ENCODE results near the gene PPP1R7.
A peak's percentile ranks its signal among the peaks of the same experiment; 100 is the strongest.
"Not testable (repeated sequence)": the region's sequence is repeated elsewhere in the genome, so short reads cannot be mapped to it uniquely, and the experiment has no call there.

The PPP1R7 gene

GRCh38 chr2:241149925-241150659 is at the start of gene PPP1R7:
PPP1R7 (plus strand) TSS chr2:241150467; CDS start chr2:241150496, 29 bp downstream.
- peak; percentile 60 to 96 (median 92) for DNase-seq

GRCh38 chr2:241102239-241102803 is 47.9 kb upstream of the PPP1R7 start, which contains the start of gene MTERF4:
MTERF4 (minus strand) TSS chr2:241102287; CDS start chr2:241102273, 14 bp downstream.
- peak; percentile 22 to 86 (median 78) for DNase-seq

GRCh38 chr2:241103176-241103595 is 47.1 kb upstream of the PPP1R7 start:
- DNase-seq: no peak

- DNase-seq: not testable (repeated sequence)
These were observed 45.7 kb upstream of the PPP1R7 start for GRCh38 chr2:241104611-241105010.

- DNase-seq: no peak
These were observed 44.6 kb upstream of the PPP1R7 start for GRCh38 chr2:241105641-241106040.

- no peak for DNase-seq
These were observed 43.1 kb upstream of the PPP1R7 start for GRCh38 chr2:241107031-241107783.

GRCh38 chr2:241108271-241109209 is 41.7 kb upstream of the PPP1R7 start:
- no peak for DNase-seq

GRCh38 chr2:241109210-241110088 is 40.8 kb upstream of the PPP1R7 start:
- no peak for DNase-seq

- no peak for DNase-seq
These were observed 40.1 kb upstream of the PPP1R7 start for GRCh38 chr2:241110089-241110606.

- no peak for DNase-seq
These were observed 39.4 kb upstream of the PPP1R7 start for GRCh38 chr2:241110607-241111439.

GRCh38 chr2:241111440-241111805 is 38.8 kb upstream of the PPP1R7 start:
- no peak for DNase-seq

- DNase-seq: no peak
These were observed 38.2 kb upstream of the PPP1R7 start for GRCh38 chr2:241112046-241112445.

- no peak for DNase-seq
These were observed 37.7 kb upstream of the PPP1R7 start for GRCh38 chr2:241112592-241112991.

GRCh38 chr2:241114836-241115235 is 35.4 kb upstream of the PPP1R7 start:
- DNase-seq: no peak

- no peak for DNase-seq
These were observed 34.9 kb upstream of the PPP1R7 start for GRCh38 chr2:241115361-241115760.

- DNase-seq: no peak
These were observed 33.4 kb upstream of the PPP1R7 start for GRCh38 chr2:241116606-241117560.

- DNase-seq: no peak
These were observed 31.3 kb upstream of the PPP1R7 start for GRCh38 chr2:241118737-241119505.

- DNase-seq: no peak
These were observed 29.8 kb upstream of the PPP1R7 start for GRCh38 chr2:241120440-241120839.

Data from C1 segment of cervical spinal cord (tissue), 14 donors.